AML-193 (cell line): ENCODE results near the gene MS4A18.
"Not testable (repeated sequence)": the region's sequence is repeated elsewhere in the genome, so short reads cannot be mapped to it uniquely, and the experiment has no call there.

Experiments used
- DNase-seq, 2 experiments: peaks; one replicate each; lab custom pipeline; 2025; lab: John Stamatoyannopoulos, UW

MS4A18 gene

DNA sequence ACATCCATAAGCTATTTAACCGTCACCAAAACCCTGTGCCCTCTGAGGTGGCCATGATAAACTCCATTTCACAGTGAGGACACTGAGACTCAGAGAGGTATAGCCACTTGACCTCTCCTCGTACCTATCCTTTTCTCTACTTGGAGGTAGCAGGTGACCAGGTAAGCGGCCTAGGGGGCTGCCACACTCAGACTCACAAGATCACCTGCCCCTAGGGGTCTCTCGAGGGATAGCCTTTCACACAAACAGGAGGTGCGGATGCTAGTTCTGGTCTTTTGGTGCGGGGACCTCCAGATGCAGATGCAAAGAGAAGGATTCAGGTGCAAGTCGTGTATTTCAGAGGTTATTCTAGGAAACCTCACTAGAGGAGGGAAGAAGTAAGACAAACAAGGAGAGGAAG lies 14.6 kb downstream of the MS4A18 start:
- no peak for DNase-seq

DNA sequence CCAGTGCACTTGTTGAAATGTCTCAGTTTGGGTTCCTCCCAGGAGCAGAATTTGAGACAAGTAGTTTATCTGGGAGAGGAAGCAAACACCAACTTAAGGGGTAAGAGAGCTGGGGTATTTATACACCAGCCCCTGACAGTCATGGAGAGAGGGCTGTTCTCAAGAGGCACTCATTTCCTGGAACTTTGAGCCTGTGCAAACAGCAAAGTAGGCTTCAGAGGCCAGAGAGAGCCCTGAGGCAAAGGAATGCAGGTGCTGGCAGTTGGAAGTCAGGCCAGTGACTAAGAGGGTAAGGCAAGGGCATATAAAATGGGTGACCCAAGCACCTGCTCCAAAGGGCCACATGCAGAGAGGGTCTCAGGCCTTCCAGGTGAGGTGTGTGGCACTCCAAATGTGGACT lies 16.1 kb downstream of the MS4A18 start:
- DNase-seq = no peak

GRCh38 chr11:60741421-60741820 lies 16.9 kb downstream of the MS4A18 start:
- DNase-seq = no peak

- no peak for DNase-seq
These were observed 18.5 kb downstream of the MS4A18 start for GRCh38 chr11:60743058-60743457.

- DNase-seq = no peak
These were observed 19.6 kb downstream of the MS4A18 start for GRCh38 chr11:60744114-60744513.

GRCh38 chr11:60747359-60747873 lies 22.9 kb downstream of the MS4A18 start:
- DNase-seq = no peak

GRCh38 chr11:60748225-60748624 lies 23.7 kb downstream of the MS4A18 start:
- DNase-seq = no peak

GRCh38 chr11:60748821-60749220 lies 24.3 kb downstream of the MS4A18 start:
- no peak for DNase-seq

DNA sequence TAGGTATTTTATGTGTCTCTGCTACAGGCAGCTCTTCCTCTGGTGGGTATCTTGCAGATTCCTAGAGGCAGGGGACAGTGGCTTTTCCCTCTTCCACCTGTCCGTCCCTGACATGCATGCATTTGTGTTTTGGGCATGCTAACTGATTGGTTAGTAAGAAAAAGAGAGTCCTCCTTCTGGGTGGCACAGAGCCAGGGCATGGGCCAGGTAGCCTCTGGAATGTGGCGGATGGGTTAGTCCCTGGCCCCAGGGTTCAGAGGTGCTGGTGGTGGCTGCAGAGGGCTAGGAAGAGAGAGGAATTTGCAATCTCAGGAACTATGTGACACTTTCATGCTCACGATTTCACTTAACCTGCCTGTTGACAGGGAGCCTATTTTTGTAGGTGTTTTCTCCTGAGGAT lies 26.4 kb downstream of the MS4A18 start:
- no peak for DNase-seq

DNA sequence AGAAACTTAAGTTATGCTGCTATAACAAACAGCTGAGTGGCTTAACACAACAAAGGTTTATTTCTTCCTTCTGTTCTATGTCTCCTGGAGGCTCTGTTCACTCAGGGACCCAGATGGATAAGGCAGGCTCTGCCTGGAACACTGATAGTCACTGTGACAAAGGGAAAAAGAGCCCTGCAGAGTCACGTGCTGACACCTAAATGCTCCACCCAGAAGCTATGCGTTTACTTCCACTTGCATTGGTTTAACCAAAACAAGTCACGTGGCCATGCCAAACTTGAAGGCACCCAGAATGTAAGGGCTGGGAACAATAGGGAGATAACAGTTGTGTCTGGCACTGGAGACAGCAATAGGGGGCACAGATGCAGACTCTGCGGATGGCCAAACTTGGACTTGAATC lies 28.8 kb downstream of the MS4A18 start:
- no peak for DNase-seq

- DNase-seq = no peak
These were observed 30.4 kb downstream of the MS4A18 start for GRCh38 chr11:60754887-60755286.

DNA sequence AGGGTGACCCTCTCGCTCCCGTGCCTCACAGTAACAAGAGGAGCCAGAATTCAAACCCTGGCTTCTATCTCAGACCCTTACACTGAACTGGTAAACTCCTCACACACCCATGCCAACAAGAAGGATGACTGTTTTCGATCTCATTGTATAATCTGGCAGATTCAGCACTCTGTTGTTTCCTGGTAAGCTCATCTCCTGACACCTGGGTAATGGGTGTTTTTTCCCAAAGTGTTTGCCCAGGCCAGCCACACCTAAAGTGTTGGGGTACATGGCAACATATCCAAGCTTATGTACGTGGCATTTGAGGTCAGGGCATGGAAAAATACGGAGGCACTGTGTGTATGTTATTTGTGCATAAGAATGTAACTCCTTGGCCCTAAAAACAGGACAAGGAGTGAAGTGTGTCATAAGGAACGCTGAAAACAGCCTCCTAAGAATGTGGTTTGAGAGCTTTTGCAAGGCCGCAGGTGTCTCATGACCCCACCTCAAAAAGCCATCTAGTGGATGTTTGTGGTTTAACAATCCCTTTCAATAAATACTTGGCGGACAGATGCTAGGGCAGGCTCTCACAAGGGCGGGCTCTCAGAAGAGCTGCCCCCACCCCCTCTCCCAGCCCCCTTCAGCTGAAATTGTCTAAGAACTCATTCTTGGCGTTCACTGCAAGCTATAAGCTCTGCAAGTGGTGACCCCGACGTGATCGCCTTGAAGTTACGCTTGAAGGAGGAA lies 31.9 kb downstream of the MS4A18 start, which contains the start of gene MS4A15:
TSS of gene MS4A15 (plus strand) at position 561 of the 726 bp plus-strand sequence. CDS start 6,867 bp downstream, outside the sequence.
- peak in 1 of 2 experiments; percentile 16 for DNase-seq

DNA sequence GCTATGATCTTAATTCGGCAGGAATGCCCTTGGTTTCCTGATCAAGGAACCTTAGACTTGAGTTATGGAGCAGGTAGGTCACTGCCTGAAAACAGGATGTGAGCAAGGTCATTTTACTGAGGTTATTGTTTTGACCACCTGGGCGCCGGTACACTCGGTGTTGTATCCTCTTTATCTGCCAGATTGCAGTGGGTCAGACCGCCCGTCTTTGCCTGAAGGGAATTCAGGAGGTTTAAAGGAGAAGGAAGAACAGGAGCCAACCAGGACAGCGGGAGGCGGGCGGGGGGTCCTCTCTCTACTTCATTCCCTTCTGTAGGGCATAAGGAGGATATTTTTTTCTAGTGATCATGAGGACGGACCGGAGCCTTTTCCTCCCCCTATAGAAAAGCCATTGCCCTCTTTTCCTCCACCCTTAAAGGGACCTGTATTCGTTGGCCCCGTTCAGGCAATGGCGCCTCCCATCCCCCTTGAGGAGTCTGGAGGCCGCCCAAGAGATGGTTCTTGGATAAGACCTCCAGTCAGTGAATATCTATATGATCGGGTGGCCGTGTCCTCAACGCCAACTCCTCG lies 32.8 kb downstream of the MS4A18 start:
- DNase-seq = no peak

DNA sequence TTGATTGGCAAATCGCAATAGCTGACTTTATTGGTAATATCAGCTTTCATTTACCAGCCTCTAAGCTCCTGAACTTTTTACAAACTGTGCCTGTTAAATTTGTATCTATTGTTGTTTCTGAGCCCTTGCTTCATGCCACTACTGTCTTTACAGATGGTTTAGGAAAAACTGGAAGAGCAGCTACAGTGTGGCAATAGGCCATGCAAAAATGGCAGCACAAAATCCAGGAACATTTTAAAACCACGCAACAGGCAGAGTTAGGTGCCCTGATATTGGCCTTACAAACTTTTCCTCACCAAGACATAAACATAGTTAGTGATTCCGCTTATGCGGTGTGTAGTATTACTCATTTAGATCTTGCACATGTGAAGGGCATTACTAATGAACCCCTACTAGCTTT lies 34.2 kb downstream of the MS4A18 start:
- DNase-seq = not testable (repeated sequence)

GRCh38 chr11:60759438-60760225 lies 35.1 kb downstream of the MS4A18 start:
- peak; percentile 37 to 39 for DNase-seq

DNA sequence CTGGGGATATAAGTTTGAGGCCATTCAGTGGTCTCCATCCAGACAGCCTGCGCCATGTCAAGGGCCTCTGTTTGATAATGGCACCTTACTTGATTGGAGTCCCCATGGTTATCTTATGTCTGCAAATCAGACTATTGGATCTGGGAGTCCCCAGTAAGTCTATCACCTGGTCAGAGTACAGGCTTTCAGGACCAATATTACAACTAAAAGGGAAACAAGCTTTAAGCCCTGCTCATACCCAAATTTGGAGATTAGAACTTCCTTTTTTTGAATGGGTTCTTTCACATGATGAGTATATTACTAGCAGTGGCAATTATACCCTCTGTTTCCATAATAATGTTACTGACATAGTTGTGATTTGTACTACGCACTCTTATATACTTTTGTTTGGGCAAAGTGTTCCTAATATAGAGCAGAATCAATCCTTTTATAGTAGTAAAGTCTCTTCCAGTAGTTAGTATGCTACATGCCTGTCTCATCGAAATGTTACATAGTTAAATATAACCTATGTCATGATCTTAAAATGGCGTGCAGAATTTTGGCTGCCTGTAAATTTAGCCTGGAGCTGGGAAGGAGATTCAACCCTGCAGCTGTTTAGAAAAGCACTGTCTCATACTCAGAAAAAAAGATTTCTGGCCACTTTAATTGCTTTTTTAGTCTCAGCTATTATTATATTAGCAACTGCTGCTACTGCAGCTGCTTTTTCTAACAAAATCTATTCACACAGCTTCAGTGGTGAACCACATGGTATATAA lies 37.1 kb downstream of the MS4A18 start:
- no peak for DNase-seq

DNA sequence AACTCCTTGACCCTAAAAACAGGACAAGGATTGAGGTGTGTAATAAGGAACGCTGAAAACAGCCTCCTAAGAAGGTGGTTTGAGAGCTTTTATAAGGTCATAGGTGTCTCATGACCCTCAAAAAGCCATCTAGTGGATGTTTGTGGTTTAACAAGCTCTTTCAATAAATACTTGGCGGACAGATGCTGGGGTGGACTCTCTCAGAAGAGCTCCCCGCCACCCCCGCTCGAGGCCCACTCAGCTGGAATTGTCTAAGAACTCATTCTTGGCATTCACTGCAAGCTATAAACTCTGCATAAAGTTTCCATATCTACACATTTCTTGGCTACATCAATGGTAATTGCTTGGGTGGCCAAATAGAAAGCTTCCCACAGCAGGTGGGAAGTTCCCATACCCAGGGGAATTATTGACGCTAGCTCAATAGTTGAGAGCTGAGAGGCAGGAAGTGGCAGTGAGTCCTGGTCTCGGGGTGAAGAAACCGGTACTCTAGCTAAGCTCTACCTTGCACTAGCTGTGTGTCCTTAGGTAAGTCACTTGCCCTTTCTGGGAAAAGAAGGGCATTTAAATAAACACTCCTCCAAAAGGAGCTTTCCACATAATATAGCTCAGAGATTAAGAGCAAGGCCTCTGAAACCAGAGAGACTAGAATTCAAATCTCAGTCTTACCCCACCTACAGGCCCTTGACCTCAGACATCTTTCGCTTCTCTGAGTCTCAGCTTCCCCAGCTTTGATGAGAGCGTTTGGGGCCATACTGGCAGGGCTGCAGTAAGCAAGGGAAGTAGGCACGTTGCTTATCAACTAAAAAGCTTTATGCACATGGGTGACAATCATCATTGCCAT lies 38.6 kb downstream of the MS4A18 start:
- DNase-seq = no peak

DNA sequence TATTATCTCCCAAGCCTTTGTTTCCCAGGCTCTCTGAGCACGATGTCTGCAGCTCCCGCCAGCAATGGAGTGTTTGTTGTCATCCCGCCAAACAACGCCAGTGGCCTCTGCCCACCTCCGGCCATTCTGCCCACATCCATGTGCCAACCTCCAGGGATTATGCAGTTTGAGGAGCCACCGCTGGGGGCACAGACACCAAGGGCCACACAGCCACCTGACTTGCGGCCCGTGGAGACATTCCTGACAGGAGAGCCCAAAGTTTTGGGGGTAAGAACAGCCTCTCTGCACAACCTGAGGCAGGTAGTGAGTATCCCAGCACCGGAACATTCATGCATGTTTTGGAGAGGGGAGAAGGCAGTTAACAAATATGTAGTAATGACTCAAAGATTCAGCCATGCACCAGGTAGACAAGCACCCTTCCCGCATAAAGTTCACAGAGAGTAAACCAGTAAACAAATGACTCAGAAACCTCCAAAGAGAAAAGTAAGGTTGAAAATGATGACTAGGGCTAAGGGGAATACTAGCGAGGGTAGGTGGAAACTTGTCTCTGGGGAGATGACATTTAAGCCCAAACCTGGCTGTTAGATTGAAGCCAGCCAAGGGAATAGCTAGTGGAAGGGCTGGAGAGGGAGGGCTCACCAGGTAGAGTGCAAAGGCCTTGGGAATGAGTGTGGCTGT lies 39.3 kb downstream of the MS4A18 start:
- no peak for DNase-seq

- no peak for DNase-seq
These were observed 40.4 kb downstream of the MS4A18 start for GRCh38 chr11:60764879-60765278.

- DNase-seq = no peak
These were observed 40.8 kb downstream of the MS4A18 start for GRCh38 chr11:60765355-60765754.

GRCh38 chr11:60766547-60766946 lies 42.0 kb downstream of the MS4A18 start:
- DNase-seq = no peak
